BLaER1 treated with 17β-estradiol and CSF1 and Interleukin-3, amounts not matched to agents 10 nM and 100 nM (cell line): ENCODE measurements around the gene BLTP3B.

Experiments used
- H3K27ac ChIP-seq, 11 experiments: shearing (Covaris generic); formaldehyde crosslinking; 2 replicates each; pipeline ENCODE4 v1.8.1; 2022
- H3K27me3 ChIP-seq, 11 experiments: shearing (Covaris generic); formaldehyde crosslinking; 2 replicates each; pipeline ENCODE4 v1.8.1; 2022
- H3K36me3 ChIP-seq, 11 experiments: shearing (Covaris generic); formaldehyde crosslinking; 2 replicates each; pipeline ENCODE4 v1.8.1; 2022
- H3K4me1 ChIP-seq, 10 experiments: shearing (Covaris generic); formaldehyde crosslinking; 2 replicates each; pipeline ENCODE4 v1.8.1; 2022
- H3K4me2 ChIP-seq, 11 experiments: shearing (Covaris generic); formaldehyde crosslinking; 2 replicates each; pipeline ENCODE4 v1.8.1; 2022
- H3K4me3 ChIP-seq, 10 experiments: shearing (Covaris generic); formaldehyde crosslinking; 2 replicates each; pipeline ENCODE4 v1.8.1; 2022
- H3K9ac ChIP-seq, 11 experiments: shearing (Covaris generic); formaldehyde crosslinking; 2 replicates each; pipeline ENCODE4 v1.8.1; 2022
- H3K9me3 ChIP-seq, 11 experiments: shearing (Covaris generic); formaldehyde crosslinking; replicated peaks in 1 of 11; 2 replicates each; pipeline ENCODE4 v1.8.1; 2022
- H4K20me1 ChIP-seq, 11 experiments: shearing (Covaris generic); formaldehyde crosslinking; 2 replicates each; pipeline ENCODE4 v1.8.1; 2022
- Cebpa-rat ChIP-seq, 11 experiments: shearing (Covaris generic); IDR thresholded peaks; 2 replicates each; pipeline ENCODE4 v1.8.1; 2022

BLTP3B gene

DNA sequence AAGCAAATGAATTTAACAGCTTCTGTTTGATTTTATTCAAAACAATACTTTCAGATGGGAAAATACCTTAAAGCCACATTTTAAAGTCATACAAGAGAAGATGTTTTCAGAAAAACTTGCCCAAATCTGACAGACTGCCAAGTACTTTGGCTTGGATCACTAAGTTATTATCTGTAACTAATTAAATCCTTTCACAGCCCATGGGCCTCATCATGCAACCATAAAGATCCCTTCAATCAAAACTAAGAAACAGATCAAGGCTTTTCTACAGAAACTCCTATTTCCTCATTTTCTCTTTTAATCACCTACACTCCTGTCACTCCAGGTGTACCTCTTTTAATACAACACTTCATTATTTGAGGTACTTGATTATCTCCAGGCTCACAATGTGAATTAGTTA is 28.1 kb downstream of the BLTP3B start:
- Histone ChIP-seq H3K4me3 (no peak overlapping the region), H4K20me1 (peaks cover 0 to 75% (median 28%) of the 10 kb centered on the region in 11 experiments; a peak in 11 of 22 replicates), H3K4me1 (peaks cover 0 to 16% (median 0%) of the 10 kb centered on the region in 10 experiments; a peak in 6 of 20 replicates), H3K36me3 (peaks cover 5 to 28% (median 14%) of the 10 kb centered on the region in 11 experiments; a peak in 18 of 22 replicates), H3K9me3 (peaks cover 1 to 43% (median 33%) of the 10 kb centered on the region in 11 experiments; a peak in 21 of 22 replicates), H3K27ac (no peak overlapping the region), H3K4me2 (no peak overlapping the region), H3K9ac (no peak overlapping the region), H3K27me3 (no peaks in the 10 kb centered on the region)
- no peak for TF ChIP-seq Cebpa-rat (IDR thresholded peaks at IDR 0.05)

GRCh38 chr12:100110276-100110675 is 32.4 kb downstream of the BLTP3B start:
- Histone ChIP-seq H3K4me1 (no peaks in the 10 kb centered on the region), H3K27ac (no peak overlapping the region), H3K4me3 (no peak overlapping the region), H3K4me2 (no peak overlapping the region), H3K9me3 (peaks cover 19 to 34% (median 25%) of the 10 kb centered on the region in 11 experiments), H3K27me3 (no peaks in the 10 kb centered on the region), H4K20me1 (peaks cover 0 to 58% (median 27%) of the 10 kb centered on the region in 11 experiments; a peak in 11 of 22 replicates), H3K36me3 (peaks cover 37 to 53% (median 47%) of the 10 kb centered on the region in 11 experiments), H3K9ac (no peak overlapping the region)
- TF ChIP-seq Cebpa-rat (IDR thresholded peaks at IDR 0.05) = no peak

GRCh38 chr12:100106861-100107260 is 35.8 kb downstream of the BLTP3B start:
- no peak for TF ChIP-seq Cebpa-rat (IDR thresholded peaks at IDR 0.05)
- H3K27ac ChIP-seq = no peak overlapping the region
- H3K36me3 ChIP-seq = peaks cover 44 to 71% (median 60%) of the 10 kb centered on the region in 11 experiments
- H3K9ac ChIP-seq = no peak overlapping the region
- H3K9me3 ChIP-seq = peaks cover 19 to 34% (median 24%) of the 10 kb centered on the region in 11 experiments
- H4K20me1 ChIP-seq = peaks cover 0 to 26% (median 9%) of the 10 kb centered on the region in 11 experiments; a peak in 9 of 22 replicates
- H3K27me3 ChIP-seq = no peaks in the 10 kb centered on the region
- no peaks in the 10 kb centered on the region for H3K4me1 ChIP-seq
- H3K4me3 ChIP-seq = no peak overlapping the region
- H3K4me2 ChIP-seq = no peak overlapping the region

DNA sequence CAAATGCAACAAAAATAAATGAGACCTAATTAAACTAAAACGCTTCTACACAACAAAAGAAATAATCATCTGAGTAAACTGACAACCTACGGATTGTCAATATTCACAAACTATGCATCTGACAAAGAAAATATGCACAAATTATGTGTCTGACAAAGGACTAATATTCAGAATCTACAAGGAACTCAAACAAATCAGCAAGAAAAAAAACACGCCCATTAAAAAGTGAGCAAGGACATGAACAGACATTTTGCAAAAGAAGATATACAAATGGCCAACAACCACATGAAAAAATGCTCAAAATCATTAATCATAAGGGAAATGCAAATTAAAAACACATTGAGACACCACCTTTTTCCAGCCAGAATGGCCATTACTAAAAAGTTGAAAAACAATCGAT is 37.0 kb downstream of the BLTP3B start:
- H3K4me2 ChIP-seq = no peak overlapping the region
- peaks cover 17 to 34% (median 24%) of the 10 kb centered on the region in 11 experiments for H3K9me3 ChIP-seq
- peaks cover 49 to 83% (median 69%) of the 10 kb centered on the region in 11 experiments for H3K36me3 ChIP-seq
- H3K4me1 ChIP-seq = no peaks in the 10 kb centered on the region
- H3K27ac ChIP-seq = no peak overlapping the region
- no peaks in the 10 kb centered on the region for H3K27me3 ChIP-seq
- H3K4me3 ChIP-seq = no peak overlapping the region
- H4K20me1 ChIP-seq = peaks cover 0 to 17% (median 5%) of the 10 kb centered on the region in 11 experiments; a peak in 8 of 22 replicates
- no peak overlapping the region for H3K9ac ChIP-seq
- no peak for TF ChIP-seq Cebpa-rat (IDR thresholded peaks at IDR 0.05)

DNA sequence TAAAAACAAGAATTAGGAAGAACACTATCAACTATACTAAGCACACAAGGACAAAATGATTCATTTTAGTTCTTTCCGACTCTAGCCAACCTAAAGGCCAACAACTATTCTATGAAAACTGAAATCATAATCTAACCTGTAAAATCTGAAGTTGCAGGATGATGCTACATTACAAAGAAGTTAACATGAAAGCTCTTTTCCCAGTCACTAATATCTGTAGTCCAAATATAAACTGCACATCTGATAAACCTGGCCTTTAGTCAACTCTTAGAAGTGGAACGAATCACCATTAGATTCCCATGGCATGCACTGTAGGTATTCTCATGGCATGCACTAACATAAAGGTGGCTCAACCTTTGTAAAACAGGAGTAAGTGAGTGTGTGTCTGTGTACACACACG is 41.7 kb downstream of the BLTP3B start:
- Histone ChIP-seq H3K4me3 (no peak overlapping the region), H3K27ac (no peak overlapping the region), H3K36me3 (peaks cover 56 to 92% (median 77%) of the 10 kb centered on the region in 11 experiments), H3K9me3 (peaks cover 0 to 4% (median under 1%) of the 10 kb centered on the region in 11 experiments; a peak in 4 of 22 replicates), H3K9ac (no peak overlapping the region), H3K4me2 (no peak overlapping the region), H3K4me1 (no peaks in the 10 kb centered on the region), H4K20me1 (peaks cover 0 to 4% (median 0%) of the 10 kb centered on the region in 11 experiments; a peak in 3 of 22 replicates), H3K27me3 (no peaks in the 10 kb centered on the region)
- TF ChIP-seq Cebpa-rat (IDR thresholded peaks at IDR 0.05) = no peak
